Cerebellar cortex (tissue), 1 donor: Measurements from ENCODE around the gene PDXDC1.
A peak's percentile ranks its signal among the peaks of the same experiment; 100 is the strongest.
"Not testable (repeated sequence)": the region's sequence is repeated elsewhere in the genome, so short reads cannot be mapped to it uniquely, and the experiment has no call there.

Experiments used
- DNase-seq: peaks from one replicate; pipeline ENCODE4 v3.0.0-alpha.2; 2015; ENCODE audit warnings: low spot score

The PDXDC1 gene

GRCh38 chr16:15038689-15039088 lies 63.9 kb downstream of the PDXDC1 start:
- no peak for DNase-seq

- peak; percentile 54 for DNase-seq
These were observed 66.6 kb downstream of the PDXDC1 start for GRCh38 chr16:15041271-15042004.

GRCh38 chr16:15043344-15043743 lies 68.5 kb downstream of the PDXDC1 start:
- DNase-seq: no peak

GRCh38 chr16:15044286-15044685 lies 69.5 kb downstream of the PDXDC1 start:
- no peak for DNase-seq

- not testable (repeated sequence) for DNase-seq
These were observed 70.4 kb downstream of the PDXDC1 start for GRCh38 chr16:15045270-15045669.

- DNase-seq: no peak
These were observed 72.0 kb downstream of the PDXDC1 start for GRCh38 chr16:15046692-15047376.

- DNase-seq: no peak
These were observed 74.9 kb downstream of the PDXDC1 start for GRCh38 chr16:15049581-15050180.

- DNase-seq: not testable (repeated sequence)
These were observed 75.6 kb downstream of the PDXDC1 start for GRCh38 chr16:15050440-15050839.

- no peak for DNase-seq
These were observed 76.6 kb downstream of the PDXDC1 start for GRCh38 chr16:15051387-15051951.

- no peak for DNase-seq
These were observed 78.1 kb downstream of the PDXDC1 start for GRCh38 chr16:15052747-15053476.

GRCh38 chr16:15053904-15054303 lies 79.1 kb downstream of the PDXDC1 start:
- no peak for DNase-seq

GRCh38 chr16:15054357-15055140 lies 79.7 kb downstream of the PDXDC1 start:
- no peak for DNase-seq

GRCh38 chr16:15055141-15056053 lies 80.6 kb downstream of the PDXDC1 start:
- DNase-seq: peak; percentile 28

GRCh38 chr16:15057681-15058417 lies 83.0 kb downstream of the PDXDC1 start:
- DNase-seq: no peak

- no peak for DNase-seq
These were observed 84.5 kb downstream of the PDXDC1 start for GRCh38 chr16:15059324-15059723.

- DNase-seq: not testable (repeated sequence)
These were observed 87.4 kb downstream of the PDXDC1 start for GRCh38 chr16:15062085-15062810.

GRCh38 chr16:15065961-15066360 lies 91.1 kb downstream of the PDXDC1 start:
- DNase-seq: not testable (repeated sequence)

GRCh38 chr16:15066690-15067089 lies 91.9 kb downstream of the PDXDC1 start:
- not testable (repeated sequence) for DNase-seq

- not testable (repeated sequence) for DNase-seq
These were observed 96.2 kb downstream of the PDXDC1 start for GRCh38 chr16:15071013-15071412.
